DLD1 (cell line): Measurements from ENCODE around the gene CENPH.
"Not testable (repeated sequence)": the region's sequence is repeated elsewhere in the genome, so short reads cannot be mapped to it uniquely, and the experiment has no call there.

Experiments
- in situ Hi-C: cut with HindIII; loops from 2 replicates; pipeline ENCODE4 v1.10.0; 2017; ENCODE audit warnings: low sequenced_read_pairs

CENPH gene

GRCh38 chr5:69189162-69190086 is at the start of gene CENPH:
CENPH (plus strand) TSS chr5:69189583; CDS start chr5:69189635, 52 bp downstream.
- in situ Hi-C loops: no loop called here

- in situ Hi-C loops: not testable (repeated sequence)
Observed at GRCh38 chr5:69140239-69140638, 49.1 kb upstream of the CENPH start.

- in situ Hi-C loops: no loop called here
Observed at GRCh38 chr5:69140827-69141226, 48.6 kb upstream of the CENPH start.

GRCh38 chr5:69148576-69148975 is 40.8 kb upstream of the CENPH start:
- in situ Hi-C loops: not testable (repeated sequence)

- in situ Hi-C loops: no loop called here
Observed at GRCh38 chr5:69148981-69149675, 40.3 kb upstream of the CENPH start.

- in situ Hi-C loops: no loop called here
Observed at GRCh38 chr5:69149676-69150010, 39.7 kb upstream of the CENPH start.

GRCh38 chr5:69152731-69153130 is 36.7 kb upstream of the CENPH start:
- in situ Hi-C loops: no loop called here

- in situ Hi-C loops: no loop called here
Observed at GRCh38 chr5:69156456-69156855, 32.9 kb upstream of the CENPH start.

GRCh38 chr5:69158039-69158438 is 31.3 kb upstream of the CENPH start:
- in situ Hi-C loops: no loop called here

GRCh38 chr5:69160651-69161050 is 28.7 kb upstream of the CENPH start:
- in situ Hi-C loops: no loop called here

GRCh38 chr5:69166686-69167492 is 22.5 kb upstream of the CENPH start, which contains the start of gene CCNB1:
CCNB1 (plus strand) TSS chr5:69167150; CDS start chr5:69167263, 113 bp downstream.
- in situ Hi-C loops: no loop called here

GRCh38 chr5:69167493-69167855 is 21.9 kb upstream of the CENPH start:
- in situ Hi-C loops: no loop called here

- in situ Hi-C loops: no loop called here
Observed at GRCh38 chr5:69167929-69168328, 21.5 kb upstream of the CENPH start.

GRCh38 chr5:69170495-69170894 is 18.9 kb upstream of the CENPH start:
- in situ Hi-C loops: no loop called here

GRCh38 chr5:69170969-69171368 is 18.4 kb upstream of the CENPH start:
- in situ Hi-C loops: no loop called here

- in situ Hi-C loops: not testable (repeated sequence)
Observed at GRCh38 chr5:69181659-69182293, 7.6 kb upstream of the CENPH start.

- in situ Hi-C loops: no loop called here
Observed at GRCh38 chr5:69184621-69185020, 4.8 kb upstream of the CENPH start.

- in situ Hi-C loops: no loop called here
Observed at GRCh38 chr5:69187342-69187741, 2.0 kb upstream of the CENPH start.

- in situ Hi-C loops: no loop called here
Observed at GRCh38 chr5:69188811-69189161, 597 bp upstream of the CENPH start.

GRCh38 chr5:69202497-69202896 is 13.1 kb downstream of the CENPH start:
- in situ Hi-C loops: no loop called here
